Urinary bladder (tissue), 4 donors: ENCODE measurements around the gene CETP. TPM values are rescaled to one million over a fixed set of nuclear protein-coding genes. Genes with fewer than 3 reads are reported as not detected.
A peak's percentile ranks its signal among the peaks of the same experiment; 100 is the strongest.
"Not testable (repeated sequence)": the region's sequence is repeated elsewhere in the genome, so short reads cannot be mapped to it uniquely, and the experiment has no call there.

ENCODE experiments used
- DNase-seq: peaks from one replicate; pipeline ENCODE4 v3.0.0-alpha.2; 2015; ENCODE audit errors: extremely low spot score
- H3K27ac ChIP-seq: one replicate; pipeline ENCODE4 v1.5.1; 2013; ENCODE audit warnings: low read depth, mild to moderate bottlenecking, moderate library complexity
- H3K36me3 ChIP-seq: one replicate; pipeline ENCODE4 v1.6.1; 2013; ENCODE audit warnings: mild to moderate bottlenecking, moderate library complexity; ENCODE audit not compliant: insufficient read depth
- H3K4me1 ChIP-seq: one replicate; pipeline ENCODE4 v1.6.1; 2013; ENCODE audit warnings: mild to moderate bottlenecking, moderate library complexity; ENCODE audit not compliant: insufficient read depth
- H3K4me3 ChIP-seq: one replicate; pipeline ENCODE4 v1.5.1; 2013; ENCODE audit warnings: low read depth, low read length
- WGBS: extraction: QIAGEN DNeasy Blood & Tissue Kit; methylation state at CpG from one replicate; pipeline ENCODE4 v1.1.7; 2013; 5-methylcytosine and 5-hydroxymethylcytosine counted together
- polyA plus RNA-seq: library from polyadenylated mRNA; stranded (reverse); fragments of 200-250 nt; gene quantifications from one replicate; pipeline ENCODE4 v1.2.3, GENCODE V29; 2013
- total RNA-seq: library from RNA; depleted of rRNA; stranded (reverse); fragments of >200 nt; gene quantifications from one replicate; pipeline ENCODE4 v1.2.3, GENCODE V29; 2014
- donor health status: healthy with polysubstance abuse.
- donor health status: healthy.

CETP gene
- total and polyA plus RNA-seq, 2 donors = 0.25 to 1.6 TPM

- no peaks in the 10 kb centered on the region for H3K4me1 ChIP-seq
- WGBS = 72% methylated on average over 2 of the region's 2 CpGs
- H3K27ac ChIP-seq = no peak overlapping the region
- DNase-seq = no peak
- no peak overlapping the region for H3K4me3 ChIP-seq
- H3K36me3 ChIP-seq = no peaks in the 10 kb centered on the region
Measured at GRCh38 chr16:56985962-56986360, 24.2 kb downstream of the CETP start.

- WGBS = 69% methylated on average over 1 of the region's 1 CpG
- no peak overlapping the region for H3K27ac ChIP-seq
- no peak overlapping the region for H3K4me3 ChIP-seq
- H3K4me1 ChIP-seq = no peaks in the 10 kb centered on the region
- no peaks in the 10 kb centered on the region for H3K36me3 ChIP-seq
- no peak for DNase-seq
Measured at GRCh38 chr16:56986361-56986760, 24.6 kb downstream of the CETP start.

GRCh38 chr16:56986908-56987307, 25.2 kb downstream of the CETP start:
- not testable (repeated sequence) for H3K4me1 ChIP-seq

GRCh38 chr16:56987692-56988091, 25.9 kb downstream of the CETP start:
- DNase-seq = no peak
- no peaks in the 10 kb centered on the region for H3K36me3 ChIP-seq
- no peak overlapping the region for H3K27ac ChIP-seq
- WGBS = 94% methylated on average over 2 of the region's 2 CpGs
- no peak overlapping the region for H3K4me3 ChIP-seq
- H3K4me1 ChIP-seq = no peaks in the 10 kb centered on the region

More at GRCh38 chr16:56986908-56987307, 25.2 kb downstream of the CETP start:
- WGBS = 89% methylated on average over 4 of the region's 4 CpGs
- not testable (repeated sequence) for DNase-seq, H3K27ac ChIP-seq, H3K36me3 ChIP-seq, H3K4me3 ChIP-seq

GRCh38 chr16:56988161-56988947, 26.6 kb downstream of the CETP start:
- H3K4me1 ChIP-seq = no peaks in the 10 kb centered on the region
- no peak for DNase-seq
- 85% methylated on average over 6 of the region's 6 CpGs for WGBS
- H3K27ac ChIP-seq = peak overlapping the region; percentile 72
- H3K4me3 ChIP-seq = peak overlapping the region; percentile 70
- no peaks in the 10 kb centered on the region for H3K36me3 ChIP-seq

- 3% methylated on average over 64 of the region's 64 CpGs for WGBS
- no peaks in the 10 kb centered on the region for H3K4me1 ChIP-seq
Measured at GRCh38 chr16:56988948-56989945, 27.5 kb downstream of the CETP start, which contains the start of gene NLRC5. TSS of gene NLRC5 (plus strand) at chr16:56989557. CDS start at chr16:57020713, 31,156 bp downstream.

GRCh38 chr16:56989988-56990387, 28.2 kb downstream of the CETP start:
- WGBS = 39% methylated on average over 7 of the region's 7 CpGs
- Histone ChIP-seq H3K27ac (no peak overlapping the region), H3K36me3 (no peaks in the 10 kb centered on the region), H3K4me3 (peak overlapping the region; percentile 70), H3K4me1 (no peaks in the 10 kb centered on the region)
- no peak for DNase-seq

More at GRCh38 chr16:56988948-56989945, 27.5 kb downstream of the CETP start, which contains the start of gene NLRC5:
- Histone ChIP-seq H3K36me3 (no peaks in the 10 kb centered on the region), H3K4me3 (peak within 1 kb of the TSS; percentile 70), H3K27ac (peak within 1 kb of the TSS; percentile 72)
- DNase-seq = peak; percentile 39

- 82% methylated on average over 16 of the region's 16 CpGs for WGBS
Measured at GRCh38 chr16:56990407-56991286, 28.9 kb downstream of the CETP start.

GRCh38 chr16:56992431-56992830, 30.7 kb downstream of the CETP start:
- not testable (repeated sequence) for DNase-seq, H3K36me3 ChIP-seq, H3K4me3 ChIP-seq, H3K27ac ChIP-seq, H3K4me1 ChIP-seq
- 78% methylated on average over 1 of the region's 1 CpG for whole genome bisulfite sequencing

More at GRCh38 chr16:56990407-56991286, 28.9 kb downstream of the CETP start:
- no peak for DNase-seq
- Histone ChIP-seq H3K36me3 (no peaks in the 10 kb centered on the region), H3K4me1 (no peaks in the 10 kb centered on the region), H3K4me3 (peak overlapping the region; percentile 70), H3K27ac (no peak overlapping the region)

- Histone ChIP-seq H3K36me3 (no peaks in the 10 kb centered on the region), H3K4me1 (no peaks in the 10 kb centered on the region), H3K27ac (no peak overlapping the region), H3K4me3 (no peak overlapping the region)
- DNase-seq = no peak
- 64% methylated on average over 2 of the region's 2 CpGs for WGBS
Measured at GRCh38 chr16:56993204-56993603, 31.5 kb downstream of the CETP start.

- no peaks in the 10 kb centered on the region for H3K36me3 ChIP-seq
Measured at GRCh38 chr16:56994311-56994710, 32.6 kb downstream of the CETP start.

GRCh38 chr16:56995136-56995805, 33.5 kb downstream of the CETP start:
- DNase-seq = no peak
- H3K4me3 ChIP-seq = no peak overlapping the region
- 78% methylated on average over 12 of the region's 12 CpGs for WGBS
- no peak overlapping the region for H3K27ac ChIP-seq
- no peaks in the 10 kb centered on the region for H3K36me3 ChIP-seq
- peaks cover 1% of the 10 kb centered on the region for H3K4me1 ChIP-seq

More at GRCh38 chr16:56994311-56994710, 32.6 kb downstream of the CETP start:
- 88% methylated on average over 5 of the region's 5 CpGs for WGBS
- Histone ChIP-seq H3K4me3 (no peak overlapping the region), H3K4me1 (peaks cover 1% of the 10 kb centered on the region), H3K27ac (no peak overlapping the region)
- no peak for DNase-seq
